Endothelial cell of umbilical vein (primary cell): ENCODE measurements around the gene FRYL. TPM values are rescaled to one million over a fixed set of nuclear protein-coding genes. Genes with fewer than 3 reads are reported as not detected.
A peak's percentile ranks its signal among the peaks of the same experiment; 100 is the strongest.

Experiments used
- BruUV-seq: library from RNA; stranded (reverse); fragments of 400-500 nt; replicated peaks from 2 replicates; lab custom pipeline; 2021; lab: Mats Ljungman, UMichigan
- CTCF ChIA-PET: fragments of 300-600, 350-600 bp; sonication (Branson Sonifier 250); formaldehyde crosslinking; loops from one replicate; lab custom pipeline; 2021; ENCODE audit warnings: antibody characterized with exemption, inconsistent platforms; lab: Charles Lee
- POLR2A ChIA-PET: fragments of 300-600, 350-600 bp; sonication (Branson Sonifier 250); formaldehyde crosslinking; loops from one replicate; lab custom pipeline; 2021; ENCODE audit warnings: antibody characterized with exemption, inconsistent platforms; lab: Charles Lee
- DNase-seq: peaks from one replicate; pipeline ENCODE4 v3.0.0-alpha.2; 2011; ENCODE audit warnings: low read depth, low spot score
- FAIRE-seq: peaks from 2 replicates; lab custom pipeline; 2011; peaks lifted over from hg19 to GRCh38; lab: Jason Lieb, UNC
- H2AFZ ChIP-seq: 2 replicates; pipeline ENCODE4 v1.6.0; 2012; ENCODE audit warnings: low read depth, low read length, control low read depth, inconsistent platforms
- H3K27ac ChIP-seq: 2 replicates; pipeline ENCODE4 v1.5.1; 2011; ENCODE audit warnings: low read depth, mild to moderate bottlenecking, control low read depth, low read length, moderate library complexity; ENCODE audit not compliant: insufficient read depth
- H3K27me3 ChIP-seq, 2 experiments: 2 replicates each; pipeline versions ENCODE4 v1.6.0 to v1.6.1; 2011; ENCODE audit warnings: low read length in 2 of 2, mixed read lengths in 1 of 2; ENCODE audit not compliant: control insufficient read depth in 2 of 2, insufficient read depth in 2 of 2
- H3K36me3 ChIP-seq, 2 experiments: 2 replicates in 1 of 2; 3 replicates in 1 of 2; pipeline ENCODE4 v1.5.1; 2011; ENCODE audit warnings: low read length in 2 of 2, mild to moderate bottlenecking in 1 of 2, moderate library complexity in 1 of 2; ENCODE audit not compliant: control insufficient read depth in 2 of 2, insufficient read depth in 2 of 2; ENCODE audit errors: extremely low read depth in 1 of 2
- H3K4me1 ChIP-seq: 3 replicates; pipeline ENCODE4 v1.5.1; 2011; ENCODE audit warnings: mild to moderate bottlenecking, low read length; ENCODE audit not compliant: control insufficient read depth, insufficient read depth; ENCODE audit errors: extremely low read depth
- H3K4me2 ChIP-seq: 2 replicates; pipeline ENCODE4 v1.6.1; 2011; ENCODE audit warnings: low read length, control low read depth, mixed read lengths; ENCODE audit not compliant: insufficient read depth
- H3K4me3 ChIP-seq, 3 experiments: fragments of 200-600 bp in 1 of 3; sonication (generic), shearing (Covaris generic) in 1 of 3; replicated peaks in 1 of 3; 2 replicates each; pipeline ENCODE4 v1.5.1; 2011 to 2016; ENCODE audit warnings: control low read depth in 3 of 3, low read length in 3 of 3, mild to moderate bottlenecking in 2 of 3, inconsistent platforms in 1 of 3, low read depth in 1 of 3, moderate library complexity in 1 of 3; ENCODE audit not compliant: insufficient read depth in 1 of 3
- H3K79me2 ChIP-seq: 2 replicates; pipeline ENCODE4 v1.6.0; 2012; ENCODE audit warnings: low read length, inconsistent platforms; ENCODE audit not compliant: control insufficient read depth, insufficient read depth
- H3K9ac ChIP-seq: replicated peaks from 2 replicates; pipeline ENCODE3; 2011; ENCODE audit warnings: low read length, control low read depth; ENCODE audit not compliant: insufficient read depth; ENCODE audit errors: extremely low read depth
- H3K9me1 ChIP-seq: replicated peaks from 3 replicates; pipeline ENCODE4 v1.6.0; 2011; ENCODE audit warnings: mild to moderate bottlenecking, low read length; ENCODE audit not compliant: control insufficient read depth, insufficient read depth; ENCODE audit errors: extremely low read depth
- H3K9me3 ChIP-seq: replicated peaks from 2 replicates; pipeline ENCODE4 v1.5.1; 2012; ENCODE audit warnings: low read length, inconsistent platforms; ENCODE audit not compliant: control insufficient read depth, insufficient read depth
- H4K20me1 ChIP-seq: replicated peaks from 2 replicates; pipeline ENCODE3; 2011; ENCODE audit warnings: mild to moderate bottlenecking, low read length; ENCODE audit not compliant: control insufficient read depth, insufficient read depth; ENCODE audit errors: extremely low read depth
- EZH2 ChIP-seq: IDR thresholded peaks from 2 replicates; pipeline ENCODE4 v1.6.1; 2012; ENCODE audit warnings: borderline replicate concordance, low read depth, mild to moderate bottlenecking, moderate library complexity, low read length, inconsistent platforms; ENCODE audit not compliant: severe bottlenecking
- FOS ChIP-seq: IDR thresholded peaks from 2 replicates; pipeline ENCODE4 v1.6.1; 2011; ENCODE audit warnings: mild to moderate bottlenecking, low read length, moderate library complexity, borderline replicate concordance; ENCODE audit not compliant: insufficient read depth
- JUN ChIP-seq: IDR thresholded peaks from 2 replicates; pipeline ENCODE4 v1.6.1; 2011; ENCODE audit warnings: borderline replicate concordance, low read depth; ENCODE audit not compliant: insufficient read length, insufficient read depth
- dilution Hi-C: fragments of 300-500 bp; cut with MboI; formaldehyde crosslinking; loops from one replicate; pipeline ENCODE4 v1.15.0; 2019; ENCODE audit warnings: low sequenced_read_pairs; ENCODE audit not compliant: extremely low pct_ligation_motif_present
- intact Hi-C: fragments of 100-400 bp; cut with micrococcal nuclease; formaldehyde crosslinking; loops from one replicate; pipeline ENCODE4 v1.10.0; 2022
- polyA plus RNA-seq, 4 experiments: library from polyadenylated mRNA; depleted of rRNA in 3 of 4; stranded (reverse) in 3 of 4; unstranded in 1 of 4; fragments of >200 nt; gene quantifications; 2 replicates each; pipeline versions ENCODE4 v1.2.1 to v1.2.3, GENCODE V29; 2011 to 2012; ENCODE audit warnings: missing spikeins in 1 of 4
- total RNA-seq: library from RNA; stranded (reverse); gene quantifications from 2 replicates; pipeline ENCODE4 v1.2.3, GENCODE V29; 2021
- TF ChIP-seq, protein P1 (sequence below), 2 donors: IDR thresholded peaks; 1 replicate in 1 of 2; 2 replicates in 1 of 2; pipeline ENCODE4 v1.5.1; 2011; ENCODE audit warnings: low read length in 2 of 2, mild to moderate bottlenecking in 2 of 2, moderate library complexity in 2 of 2, control low read depth in 1 of 2, inconsistent platforms in 1 of 2, low read depth in 1 of 2; ENCODE audit not compliant: insufficient read depth in 1 of 2; ENCODE audit errors: extremely low read depth in 1 of 2

FRYL gene
- total and polyA plus RNA-seq, 2 donors (not counting 3 experiments of a cell fraction or from before 2014, with no cell fraction given): 17.0 to 84.9 TPM

- TF ChIP-seq EZH2 (no peak), JUN (peak; percentile 77), FOS (peak; percentile 66)
- TF ChIP-seq, protein P1, sequence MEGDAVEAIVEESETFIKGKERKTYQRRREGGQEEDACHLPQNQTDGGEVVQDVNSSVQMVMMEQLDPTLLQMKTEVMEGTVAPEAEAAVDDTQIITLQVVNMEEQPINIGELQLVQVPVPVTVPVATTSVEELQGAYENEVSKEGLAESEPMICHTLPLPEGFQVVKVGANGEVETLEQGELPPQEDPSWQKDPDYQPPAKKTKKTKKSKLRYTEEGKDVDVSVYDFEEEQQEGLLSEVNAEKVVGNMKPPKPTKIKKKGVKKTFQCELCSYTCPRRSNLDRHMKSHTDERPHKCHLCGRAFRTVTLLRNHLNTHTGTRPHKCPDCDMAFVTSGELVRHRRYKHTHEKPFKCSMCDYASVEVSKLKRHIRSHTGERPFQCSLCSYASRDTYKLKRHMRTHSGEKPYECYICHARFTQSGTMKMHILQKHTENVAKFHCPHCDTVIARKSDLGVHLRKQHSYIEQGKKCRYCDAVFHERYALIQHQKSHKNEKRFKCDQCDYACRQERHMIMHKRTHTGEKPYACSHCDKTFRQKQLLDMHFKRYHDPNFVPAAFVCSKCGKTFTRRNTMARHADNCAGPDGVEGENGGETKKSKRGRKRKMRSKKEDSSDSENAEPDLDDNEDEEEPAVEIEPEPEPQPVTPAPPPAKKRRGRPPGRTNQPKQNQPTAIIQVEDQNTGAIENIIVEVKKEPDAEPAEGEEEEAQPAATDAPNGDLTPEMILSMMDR (IDR thresholded peaks at IDR 0.05; ENCODE audit: extremely low read depth in 1 of 2, insufficient read depth in 1 of 2, low read depth in 1 of 2, low read length in 2 of 2): no peak
- H3K9ac ChIP-seq: peak overlapping the region; percentile 31
- no peaks in the 10 kb centered on the region for H3K27me3 ChIP-seq
- no peaks in the 10 kb centered on the region for H3K9me1 ChIP-seq
- H3K4me1 ChIP-seq: peaks cover 29% of the 10 kb centered on the region
- FAIRE-seq (no peak), DNase-seq (peak; percentile 59)
- peak overlapping the region; percentile 82 for H3K27ac ChIP-seq
- H3K36me3 ChIP-seq: peaks cover 0 to 2% of the 10 kb centered on the region in 2 experiments
- peak overlapping the region in 1 of 3 experiments; percentile 48 for H3K4me3 ChIP-seq
- intact Hi-C loops: no loop called here
- H2AFZ ChIP-seq: no peak overlapping the region
- H3K9me3 ChIP-seq: no peaks in the 10 kb centered on the region
- dilution Hi-C loops: no loop called here
- POLR2A ChIA-PET: interaction anchor here (0.6 kb wide), 1 partner anchor 145 kb away, joined by 3 read pairs; the partner anchor contains the start of gene FRYL
- H3K79me2 ChIP-seq: peaks cover 41% of the 10 kb centered on the region
- CTCF ChIA-PET: interaction anchor here (1.0 to 1.7 kb wide), 4 partner anchors 8 to 57 kb away, joined by 3 to 6 read pairs (median 4); no protein-coding TSS in a partner anchor
- BruUV-seq: no TSS peak
- H4K20me1 ChIP-seq: no peaks in the 10 kb centered on the region
- peak overlapping the region; percentile 97 for H3K4me2 ChIP-seq
Observed at GRCh38 chr4:48635310-48635709, 144.8 kb downstream of the FRYL start.
